PFSK-1 (cell line): Measurements from ENCODE around the gene TEX13A.

ENCODE experiments used
- POLR2AphosphoS5 ChIP-seq: IDR thresholded peaks from 2 replicates; pipeline ENCODE4 v1.6.1; 2012; ENCODE audit warnings: low read depth, mild to moderate bottlenecking, control low read depth, low read length, moderate library complexity
- REST ChIP-seq, 2 experiments: IDR thresholded peaks; 2 replicates each; pipeline versions ENCODE4 v1.6.1 to v1.8.0; 2011 to 2012; ENCODE audit warnings: low read depth in 2 of 2, low read length in 2 of 2, control low read depth in 1 of 2, inconsistent platforms in 1 of 2, mild to moderate bottlenecking in 1 of 2, moderate library complexity in 1 of 2; ENCODE audit not compliant: insufficient read depth in 1 of 2
- SIN3A ChIP-seq: IDR thresholded peaks from 2 replicates; pipeline ENCODE4 v1.6.1; 2012; ENCODE audit warnings: mild to moderate bottlenecking, low read length, moderate library complexity, borderline replicate concordance; ENCODE audit not compliant: insufficient read depth
- TAF1 ChIP-seq: IDR thresholded peaks from 2 replicates; pipeline ENCODE4 v1.6.1; 2012; ENCODE audit warnings: low read length, control low read depth, borderline replicate concordance; ENCODE audit not compliant: insufficient read depth

- no peak for TF ChIP-seq TAF1
- no peak for TF ChIP-seq REST (IDR thresholded peaks at IDR 0.05; ENCODE audit: insufficient read depth in 1 of 2, low read depth in 2 of 2, low read length in 2 of 2)
- TF ChIP-seq SIN3A, result no peak
- TF ChIP-seq POLR2AphosphoS5, result no peak
Measured at GRCh38 chrX:105265093-105265492, 44.6 kb upstream of the TEX13A start.
